ENCODE results near the gene CDHR5.

CDHR5 gene

DNA sequence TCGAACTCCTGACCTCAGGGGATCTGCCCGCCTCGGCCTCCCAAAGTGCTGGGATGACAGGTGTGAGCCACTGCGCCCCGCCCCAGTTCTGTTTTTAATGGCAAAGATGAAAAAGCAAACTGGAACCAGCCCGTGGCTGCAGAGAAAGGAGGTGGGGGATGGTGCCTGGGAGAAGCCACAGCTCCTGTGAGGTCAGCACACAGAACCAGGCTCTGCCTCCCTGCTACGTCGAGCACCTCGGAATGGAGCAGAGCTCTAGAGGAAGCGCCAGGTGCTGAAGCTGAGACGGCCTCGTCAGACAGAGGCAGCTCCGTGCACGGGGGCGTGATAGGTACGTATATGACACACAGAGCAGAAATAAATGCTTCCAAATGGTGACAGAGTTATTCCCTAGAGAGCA, 20.8 kb upstream of the CDHR5 start:
- no peak for DNase-seq (ENCODE audit: low read depth in 2 of 2)

DNA sequence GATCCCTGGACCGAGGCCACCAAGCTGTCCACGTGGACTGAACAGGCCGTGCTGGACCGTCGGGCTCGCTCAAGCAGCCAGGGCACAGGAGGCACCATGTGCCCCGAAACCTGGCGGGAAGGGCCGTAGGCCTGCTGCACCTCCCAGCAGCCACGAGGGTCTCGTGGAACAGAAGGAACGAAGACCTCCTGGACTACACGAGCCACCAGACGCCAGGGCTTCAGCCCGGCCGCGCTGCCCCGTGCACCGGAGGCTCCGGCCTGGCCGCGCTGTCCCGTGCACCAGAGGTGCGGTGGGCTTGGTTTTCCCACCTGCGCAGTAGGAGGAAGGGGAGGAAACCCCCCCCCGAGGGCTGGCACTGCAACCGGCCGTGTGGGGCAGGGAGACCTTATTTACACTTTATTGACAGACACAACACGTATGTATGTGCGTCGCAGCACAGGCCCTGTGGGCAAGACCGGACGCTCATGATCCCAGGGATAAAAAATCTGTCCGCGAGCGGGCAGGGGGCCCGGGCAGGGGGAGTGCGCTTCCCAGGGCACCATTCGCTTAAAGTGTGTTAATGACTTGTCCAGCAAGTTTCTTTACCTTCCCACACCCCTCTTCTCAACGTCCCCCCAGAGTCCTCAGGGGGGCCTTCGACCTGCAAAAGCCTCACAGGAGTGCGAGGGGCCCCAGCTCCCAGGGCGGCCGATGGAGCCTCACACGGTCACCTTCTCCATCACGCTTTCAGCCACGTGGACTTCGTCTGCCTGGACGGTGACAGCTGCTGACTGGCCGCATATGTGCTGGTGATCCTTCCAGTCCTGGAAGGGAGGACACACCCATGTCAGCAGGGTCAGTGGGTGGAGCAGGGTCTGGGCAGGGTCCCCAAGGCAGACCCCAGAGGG, 19.3 kb upstream of the CDHR5 start:
- no peak for DNase-seq (ENCODE audit: low read depth in 2 of 2)

DNA sequence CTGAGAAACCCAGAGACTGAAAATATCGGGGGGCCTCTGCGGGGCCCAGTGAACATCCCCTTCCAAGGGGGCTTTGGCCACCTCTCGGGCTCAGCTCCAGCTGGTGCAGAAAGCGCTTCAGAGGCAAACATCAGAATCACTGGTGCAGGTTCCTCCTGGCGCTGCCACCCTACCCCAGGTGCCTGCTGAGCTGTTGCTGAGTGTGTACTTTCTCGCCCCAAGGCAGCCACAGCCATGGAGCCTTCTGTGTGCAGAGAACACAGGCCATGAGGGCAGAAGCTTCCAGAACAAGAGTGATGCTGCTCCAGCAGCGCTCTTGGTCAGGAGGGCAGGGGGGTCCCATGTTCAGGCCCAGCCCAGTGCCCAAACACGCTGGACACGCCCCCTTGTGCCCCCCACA, 18.6 kb upstream of the CDHR5 start:
- no peak for DNase-seq (ENCODE audit: low read depth in 2 of 2)

DNA sequence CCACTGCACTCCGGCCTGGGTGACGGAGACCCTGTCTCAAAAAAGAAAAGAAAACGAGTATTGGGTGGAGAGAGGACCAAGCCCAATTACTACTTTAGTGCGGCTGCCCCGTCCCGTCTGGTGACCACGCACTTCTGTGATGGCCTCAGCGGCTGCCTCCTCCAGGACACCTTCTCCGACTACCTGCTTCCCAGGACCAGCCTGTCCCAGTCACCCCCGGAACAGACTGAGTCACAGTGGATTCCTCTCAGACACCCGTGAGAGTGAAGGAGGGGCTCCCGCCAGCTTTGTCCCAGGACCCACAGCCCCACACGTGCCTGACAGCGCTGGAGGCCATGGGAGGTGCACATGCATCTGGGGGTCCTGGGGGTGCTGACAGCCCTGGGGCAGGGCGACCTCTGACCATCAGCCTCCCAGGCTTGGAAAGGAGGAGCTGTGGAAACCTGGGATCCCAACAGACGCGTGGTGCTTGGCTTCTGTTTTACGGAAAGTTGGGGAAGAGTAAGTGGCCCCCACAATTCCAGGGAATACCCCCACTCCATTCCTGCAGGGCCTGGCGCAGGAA, 17.1 kb upstream of the CDHR5 start:
- no peak for DNase-seq (ENCODE audit: low read depth in 2 of 2)

DNA sequence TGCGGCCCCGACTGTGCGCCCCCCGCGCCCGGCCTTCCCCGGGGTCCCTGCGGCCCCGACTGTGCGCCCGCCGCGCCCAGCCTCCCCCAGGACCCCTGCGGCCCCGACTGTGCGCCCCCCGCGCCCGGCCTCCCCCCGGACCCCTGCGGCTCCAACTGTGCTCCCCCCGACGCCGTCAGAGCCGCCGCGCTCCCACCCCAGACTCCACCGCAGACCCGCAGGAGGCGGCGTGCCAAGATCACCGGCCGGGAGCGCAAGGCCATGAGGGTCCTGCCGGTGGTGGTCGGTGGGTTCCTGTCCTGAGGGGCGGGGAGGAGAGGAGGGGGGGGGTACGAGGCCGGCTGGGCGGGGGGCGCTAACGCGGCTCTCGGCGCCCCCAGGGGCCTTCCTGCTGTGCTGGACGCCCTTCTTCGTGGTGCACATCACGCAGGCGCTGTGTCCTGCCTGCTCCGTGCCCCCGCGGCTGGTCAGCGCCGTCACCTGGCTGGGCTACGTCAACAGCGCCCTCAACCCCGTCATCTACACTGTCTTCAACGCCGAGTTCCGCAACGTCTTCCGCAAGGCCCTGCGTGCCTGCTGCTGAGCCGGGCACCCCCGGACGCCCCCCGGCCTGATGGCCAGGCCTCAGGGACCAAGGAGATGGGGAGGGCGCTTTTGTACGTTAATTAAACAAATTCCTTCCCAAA, 15.4 kb upstream of the CDHR5 start:
- DNase-seq (ENCODE audit: low read depth in 2 of 2): no peak

DNA sequence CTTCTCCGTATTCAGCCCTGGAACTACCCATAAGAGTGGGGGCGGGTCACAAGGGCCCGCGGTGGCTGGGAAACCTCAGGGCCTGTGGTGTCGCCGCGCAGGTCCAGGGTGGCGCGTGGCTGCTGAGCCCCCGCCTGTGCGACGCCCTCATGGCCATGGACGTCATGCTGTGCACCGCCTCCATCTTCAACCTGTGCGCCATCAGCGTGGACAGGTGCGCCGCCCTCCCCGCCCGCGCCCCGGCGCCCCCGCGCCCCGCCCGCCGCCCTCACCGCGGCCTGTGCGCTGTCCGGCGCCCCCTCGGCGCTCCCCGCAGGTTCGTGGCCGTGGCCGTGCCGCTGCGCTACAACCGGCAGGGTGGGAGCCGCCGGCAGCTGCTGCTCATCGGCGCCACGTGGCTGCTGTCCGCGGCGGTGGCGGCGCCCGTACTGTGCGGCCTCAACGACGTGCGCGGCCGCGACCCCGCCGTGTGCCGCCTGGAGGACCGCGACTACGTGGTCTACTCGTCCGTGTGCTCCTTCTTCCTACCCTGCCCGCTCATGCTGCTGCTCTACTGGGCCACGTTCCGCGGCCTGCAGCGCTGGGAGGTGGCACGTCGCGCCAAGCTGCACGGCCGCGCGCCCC, 14.7 kb upstream of the CDHR5 start:
- DNase-seq (ENCODE audit: low read depth in 2 of 2): no peak

DNA sequence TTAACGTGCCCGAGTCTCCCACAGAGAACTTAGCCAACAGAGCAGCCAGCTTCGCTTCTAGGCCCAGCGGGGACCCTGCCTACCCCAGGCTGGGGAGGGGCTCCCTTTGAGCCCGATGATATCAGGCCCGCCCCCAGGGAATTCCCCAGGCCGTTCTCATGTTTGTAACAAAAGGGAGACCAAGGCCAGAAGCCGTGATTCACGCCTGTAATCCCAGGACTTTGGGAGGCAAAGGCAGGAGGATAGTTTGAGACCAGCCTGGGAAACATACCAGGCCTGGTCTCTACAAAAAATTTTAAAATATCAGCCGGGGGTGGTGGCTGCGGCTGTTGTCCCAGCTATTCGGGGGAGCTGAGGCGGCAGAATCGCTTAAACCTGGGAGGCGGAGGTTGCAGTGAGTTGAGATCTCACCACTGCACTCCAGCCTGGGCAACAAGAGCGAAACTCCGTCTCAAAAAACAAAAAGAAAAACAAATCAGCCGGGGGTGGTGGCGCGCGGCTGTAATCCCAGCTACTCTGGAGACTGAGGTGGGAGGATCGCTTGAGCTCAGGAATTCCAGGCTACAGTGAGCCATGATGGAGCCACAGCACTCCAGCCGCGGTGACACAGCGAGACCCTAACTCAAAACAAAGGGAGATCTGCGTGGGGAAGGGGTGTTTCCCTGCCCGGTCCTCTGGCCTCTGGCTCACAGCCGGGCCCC, 14.0 kb upstream of the CDHR5 start:
- no peak for DNase-seq (ENCODE audit: low read depth in 2 of 2)

DNA sequence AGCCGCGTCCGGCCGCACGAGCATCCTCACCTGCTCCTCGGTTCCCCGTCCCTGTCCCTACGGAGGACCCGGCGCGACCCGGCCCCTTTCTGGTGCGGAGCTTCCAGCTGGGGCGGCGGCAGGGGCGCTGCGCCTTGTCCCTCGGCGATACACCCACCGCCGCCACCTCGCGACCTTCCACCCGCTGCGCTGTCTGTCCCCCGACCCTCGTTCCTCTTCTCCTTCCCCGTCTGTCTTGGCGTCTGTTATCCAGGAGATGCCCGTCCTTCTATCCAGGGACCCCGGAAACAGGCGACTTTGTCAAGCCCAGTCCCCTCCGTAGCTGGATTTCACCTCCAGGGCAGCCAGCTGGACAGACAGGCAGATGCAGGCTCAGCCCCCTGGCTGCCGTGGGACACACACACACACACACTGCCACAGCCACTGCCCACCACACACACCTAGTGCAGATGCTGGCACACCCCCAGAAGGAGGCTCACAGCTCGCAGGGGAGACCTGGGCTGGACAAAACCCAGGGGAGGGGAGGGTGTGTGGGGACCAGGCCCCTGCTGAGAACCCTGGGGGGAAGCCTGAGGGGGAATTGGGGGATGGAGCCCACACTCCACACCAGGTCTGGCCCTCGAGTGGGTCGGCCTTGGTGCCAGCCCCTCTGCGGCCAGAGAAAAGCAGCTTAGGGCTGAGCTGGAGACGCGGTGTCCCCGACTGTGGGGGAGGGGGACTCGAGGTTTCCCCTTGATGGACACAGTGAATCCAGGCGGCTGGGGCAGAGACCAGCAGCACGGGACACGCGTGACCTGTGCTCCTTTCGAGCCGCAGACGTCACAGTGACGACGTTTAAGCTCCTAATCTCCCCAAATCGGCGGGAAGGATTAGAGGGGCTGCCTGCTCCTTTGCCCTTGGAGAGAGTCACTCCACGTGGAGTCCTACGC, 13.1 kb upstream of the CDHR5 start:
- DNase-seq (ENCODE audit: low read depth in 2 of 2): no peak

DNA sequence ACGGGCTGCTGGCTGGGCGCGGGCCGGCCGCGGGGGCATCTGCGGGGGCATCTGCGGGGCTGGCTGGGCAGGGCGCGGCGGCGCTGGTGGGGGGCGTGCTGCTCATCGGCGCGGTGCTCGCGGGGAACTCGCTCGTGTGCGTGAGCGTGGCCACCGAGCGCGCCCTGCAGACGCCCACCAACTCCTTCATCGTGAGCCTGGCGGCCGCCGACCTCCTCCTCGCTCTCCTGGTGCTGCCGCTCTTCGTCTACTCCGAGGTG, 12.5 kb upstream of the CDHR5 start:
- no peak for DNase-seq (ENCODE audit: low read depth in 2 of 2)

DNA sequence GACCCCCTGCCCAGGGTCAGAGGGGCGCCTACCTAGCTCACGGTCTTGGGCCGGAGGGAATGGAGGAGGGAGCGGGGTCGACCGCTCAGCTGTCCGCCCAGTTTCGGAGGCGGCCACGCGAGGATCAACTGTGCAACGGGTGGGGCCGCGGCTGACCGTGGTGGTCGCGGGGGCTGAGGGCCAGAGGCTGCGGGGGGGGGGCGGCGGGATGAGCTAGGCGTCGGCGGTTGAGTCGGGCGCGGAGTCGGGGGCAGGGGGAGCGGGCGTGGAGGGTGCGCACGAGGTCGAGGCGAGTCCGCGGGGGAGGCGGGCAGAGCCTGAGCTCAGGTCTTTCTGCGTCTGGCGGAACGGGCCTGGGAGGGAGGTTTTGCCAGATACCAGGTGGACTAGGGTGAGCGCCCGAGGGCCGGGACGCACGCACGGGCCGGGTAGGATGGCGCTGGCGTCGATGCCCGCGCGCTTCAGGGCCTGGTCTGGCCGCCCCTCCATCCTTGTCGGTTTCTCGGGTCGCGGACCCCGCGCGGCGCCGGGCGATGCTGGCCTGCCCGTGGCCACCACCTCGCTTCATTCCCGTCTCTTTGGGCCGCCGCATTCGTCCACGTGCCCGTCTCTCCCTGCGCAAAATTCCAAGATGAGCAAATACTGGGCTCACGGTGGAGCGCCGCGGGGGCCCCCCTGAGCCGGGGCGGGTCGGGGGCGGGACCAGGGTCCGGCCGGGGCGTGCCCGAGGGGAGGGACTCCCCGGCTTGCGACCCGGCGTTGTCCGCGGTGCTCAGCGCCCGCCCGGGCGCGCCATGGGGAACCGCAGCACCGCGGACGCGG, 12.0 kb upstream of the CDHR5 start, which contains the start of gene DRD4:
DRD4 (plus strand) TSS at position 759 of the 822 bp plus-strand sequence; CDS start at position 795, 36 bp downstream.
- no peak for DNase-seq (ENCODE audit: low read depth in 2 of 2)

DNA sequence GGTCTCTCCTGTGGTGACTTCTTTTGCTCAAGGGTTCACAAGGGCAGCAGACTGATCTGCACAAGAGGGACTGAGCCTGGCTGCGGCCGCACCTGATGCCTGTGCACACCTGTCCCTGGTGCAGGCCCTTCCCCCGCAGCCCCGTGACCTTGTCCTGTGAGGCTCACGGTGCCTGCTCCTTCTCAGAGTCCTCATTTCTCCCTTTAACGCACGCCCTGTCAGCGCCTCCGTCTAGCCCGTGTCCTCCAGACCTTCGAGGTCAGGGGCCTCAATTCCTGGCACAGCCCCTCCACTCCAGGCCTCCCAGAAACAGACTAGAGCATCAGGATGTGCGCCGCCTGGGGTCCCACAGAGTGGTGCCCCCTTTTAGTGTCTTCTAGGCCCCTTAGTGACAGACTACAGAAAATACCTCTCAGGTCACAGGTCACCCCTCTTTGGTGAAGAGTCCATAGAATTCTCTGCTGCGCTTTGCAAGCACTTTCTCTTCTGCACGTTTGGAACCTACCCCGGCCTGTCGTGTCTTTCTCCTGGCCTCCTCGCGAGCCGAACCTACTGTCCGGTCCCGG, 11.3 kb upstream of the CDHR5 start:
- no peak for DNase-seq (ENCODE audit: low read depth in 2 of 2)

DNA sequence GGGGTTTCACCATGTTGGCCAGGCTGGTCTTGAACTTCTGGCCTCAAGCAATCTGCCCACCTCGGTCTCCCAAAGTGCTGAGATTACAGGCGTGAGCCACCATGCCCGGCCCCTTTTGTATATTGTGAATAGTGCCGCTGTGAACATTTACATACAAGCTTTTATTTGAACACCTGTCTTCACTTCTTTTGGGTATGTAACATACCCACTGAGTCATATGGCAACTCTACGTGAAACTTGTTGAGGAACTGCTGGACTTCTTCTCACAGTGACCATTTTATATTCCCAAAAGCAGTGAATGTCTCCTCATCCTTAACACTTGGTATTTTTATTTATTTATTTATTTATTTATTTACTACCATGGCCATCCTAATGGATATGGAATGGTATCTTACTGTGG, 6.1 kb upstream of the CDHR5 start:
- DNase-seq (ENCODE audit: low read depth in 2 of 2): no peak

DNA sequence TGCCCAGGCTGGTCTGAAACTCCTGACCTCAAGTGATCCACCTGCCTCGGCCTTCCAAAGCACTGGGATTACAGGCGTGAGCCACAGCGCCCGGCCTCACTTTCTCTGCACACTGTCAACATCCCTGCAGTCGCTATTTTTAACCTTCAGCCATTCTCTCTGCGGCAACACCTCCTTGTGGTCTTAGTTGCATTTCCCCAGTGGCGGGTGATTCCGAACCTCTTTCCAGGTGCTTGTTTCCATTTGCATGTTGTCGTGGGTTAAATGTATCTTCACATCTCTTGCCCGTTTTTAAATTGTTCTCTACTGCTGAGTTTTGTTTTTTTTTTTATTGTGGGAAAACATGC, 4.5 kb upstream of the CDHR5 start:
- DNase-seq (ENCODE audit: low read depth in 2 of 2): no peak

DNA sequence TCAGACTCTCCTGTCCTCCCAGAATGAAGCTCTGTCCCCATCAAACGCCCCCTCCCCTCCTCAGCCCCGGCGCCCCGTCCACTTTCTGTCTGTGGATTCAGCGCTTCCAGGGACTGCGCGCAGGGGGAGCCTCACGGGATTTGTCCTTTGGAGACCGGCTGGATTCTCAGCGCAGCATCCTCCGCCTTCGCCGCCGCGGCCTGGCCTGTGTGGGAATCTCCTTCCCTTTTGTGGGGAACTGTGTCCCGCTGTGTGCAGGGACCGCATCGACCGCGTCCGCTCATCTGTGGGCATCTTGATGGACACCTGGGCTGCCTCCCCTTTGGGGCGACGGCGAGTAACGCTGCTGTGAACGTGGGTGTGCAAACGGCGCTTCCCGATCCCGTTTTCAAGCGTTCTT, 3.3 kb upstream of the CDHR5 start:
- no peak for DNase-seq (ENCODE audit: low read depth in 2 of 2)

DNA sequence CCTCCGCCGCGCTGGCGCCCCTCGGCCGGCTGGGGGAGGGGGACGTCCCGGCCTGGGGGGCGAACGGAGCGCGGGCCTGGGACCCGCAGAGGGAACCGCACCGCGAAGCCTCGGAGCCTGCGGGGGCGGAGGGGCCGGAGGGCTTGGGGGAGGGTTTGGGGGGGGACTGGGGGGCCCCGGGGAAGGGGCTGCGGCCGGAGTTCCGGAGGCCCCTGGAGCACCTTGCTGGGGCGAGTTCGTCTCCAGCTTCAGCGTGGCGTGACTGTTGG, 2.5 kb upstream of the CDHR5 start:
- no peak for DNase-seq (ENCODE audit: low read depth in 2 of 2)

DNA sequence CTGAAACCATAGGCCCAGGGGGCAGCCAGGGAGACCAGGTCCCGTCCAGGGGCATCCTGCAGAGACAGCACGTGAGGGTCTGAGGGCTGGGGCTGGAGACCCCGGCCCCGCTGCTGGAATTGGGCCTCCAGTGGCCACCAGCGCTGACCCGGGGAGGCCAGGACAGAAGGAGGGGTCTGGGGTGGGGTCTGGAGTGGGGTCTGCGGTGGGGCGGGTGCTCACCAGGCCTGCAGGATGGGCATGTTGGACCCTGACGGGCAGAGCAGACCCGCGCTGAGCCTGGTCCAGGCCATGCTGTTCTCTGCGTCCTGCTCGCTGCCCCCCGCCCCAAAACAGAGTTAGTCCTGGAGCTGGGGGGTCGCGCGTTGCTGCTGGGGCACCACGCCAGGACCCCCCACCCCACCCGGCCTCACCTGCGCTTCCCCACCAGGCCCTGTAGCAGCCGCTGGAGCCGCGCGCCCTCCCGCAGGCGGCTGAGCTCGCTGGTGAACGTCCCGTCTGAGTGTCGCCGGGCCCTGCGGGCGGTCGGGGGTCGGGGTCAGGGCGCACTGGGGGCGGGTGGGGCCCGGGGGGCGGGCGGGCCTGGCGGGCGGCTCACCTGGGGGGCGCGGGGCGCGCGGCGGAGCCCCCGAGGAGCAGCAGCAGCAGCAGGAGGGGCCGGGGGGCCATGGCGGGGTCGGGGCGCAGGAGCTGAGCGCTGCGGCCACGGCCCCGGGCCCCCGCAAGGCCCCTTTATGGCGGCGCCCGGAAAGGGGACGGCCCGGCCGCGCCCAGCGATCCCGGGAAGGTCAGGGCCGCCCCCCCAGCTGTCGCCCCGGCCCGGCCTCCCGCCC, 1.9 kb upstream of the CDHR5 start, which contains the start of gene SCT:
SCT (minus strand) TSS at position 707 of the 833 bp plus-strand sequence; CDS start at position 669, 38 bp downstream.
- no peak for DNase-seq (ENCODE audit: low read depth in 2 of 2)

DNA sequence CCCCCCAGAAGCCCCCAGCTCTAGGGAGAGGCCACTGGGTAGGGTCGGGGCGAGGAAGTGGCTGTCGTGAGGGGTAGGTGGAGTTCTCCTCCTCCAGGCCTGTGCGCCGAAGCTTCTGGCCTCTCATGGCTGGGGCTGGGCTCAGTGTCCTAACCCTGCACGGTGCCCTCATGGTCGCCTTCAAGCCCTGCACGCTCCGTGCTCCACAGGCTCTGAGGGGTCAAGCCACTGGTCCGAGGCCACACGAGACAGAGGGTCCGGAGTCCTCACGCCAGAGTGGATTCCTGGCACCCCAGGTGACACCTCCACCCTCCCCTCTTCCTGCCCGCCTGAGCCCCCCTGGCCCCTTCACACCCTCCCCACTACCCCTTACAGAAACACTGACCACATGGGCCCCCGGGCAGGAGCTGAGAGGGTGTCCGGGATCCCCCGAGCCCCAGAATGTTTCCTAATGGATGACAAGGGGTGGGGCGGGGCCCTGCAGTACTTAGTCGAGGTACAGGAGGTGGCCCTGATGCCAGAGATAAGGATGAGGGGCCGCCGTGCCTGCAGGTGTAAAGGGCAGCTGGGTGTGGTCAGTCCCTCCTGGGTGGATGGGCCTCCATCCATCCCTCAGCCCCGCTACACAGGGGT, 997 bp upstream of the CDHR5 start:
- DNase-seq (ENCODE audit: low read depth in 2 of 2): no peak

DNA sequence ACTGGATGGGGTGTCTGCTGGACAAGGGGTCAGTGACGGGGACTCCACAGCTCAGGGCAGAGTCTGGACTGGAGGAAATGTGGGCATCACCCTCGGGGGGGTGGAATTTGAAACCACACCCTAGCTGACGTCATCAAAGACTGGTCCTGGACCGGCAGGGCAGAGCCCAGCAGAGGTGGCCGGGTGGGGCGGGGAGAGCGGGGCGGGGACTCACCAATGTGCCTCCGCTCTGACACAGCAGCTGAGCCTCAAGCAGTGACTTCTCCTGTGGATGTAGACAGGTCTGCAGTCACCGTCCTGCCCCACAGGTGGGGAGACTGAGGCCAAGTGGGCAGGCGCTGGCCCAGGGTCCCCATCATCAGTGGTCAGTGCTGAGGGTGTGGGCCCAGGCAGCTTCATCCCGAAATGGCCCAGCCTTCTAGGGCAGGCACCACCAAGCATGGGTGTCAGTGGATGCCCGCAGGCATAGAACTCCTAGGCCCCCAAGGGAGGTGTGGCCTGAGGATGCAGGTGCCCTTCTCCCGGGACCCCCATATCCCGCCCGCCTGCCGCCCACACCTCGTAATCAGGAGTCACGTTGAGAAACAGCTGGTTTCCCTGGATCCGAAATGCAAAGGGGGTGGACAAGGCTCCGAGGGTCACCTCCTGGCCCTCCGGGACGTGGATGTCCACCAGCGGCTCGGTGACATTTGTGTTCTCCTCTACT, 603 bp downstream of the CDHR5 start:
- DNase-seq (ENCODE audit: low read depth in 2 of 2): no peak

Measured in stimulated activated CD8-positive, alpha-beta memory T cell treated with anti-CD3 and anti-CD28 coated beads, Interleukin-15, amount 100 ng/mL, for 48 hours (primary cell).